GM12872 (cell line): Measurements from ENCODE around the gene PLOD1.

Experiments
- CTCF ChIP-seq: IDR thresholded peaks from 3 replicates; pipeline ENCODE4 v1.5.1; 2011; ENCODE audit warnings: low read depth, mild to moderate bottlenecking, low read length, moderate library complexity; ENCODE audit not compliant: insufficient read depth

PLOD1 gene

GRCh38 chr1:11921022-11921421 lies 13.5 kb upstream of the PLOD1 start:
- no peak for TF ChIP-seq CTCF

GRCh38 chr1:11923069-11923826 lies 11.3 kb upstream of the PLOD1 start:
- TF ChIP-seq CTCF: no peak

GRCh38 chr1:11923827-11924113 lies 10.7 kb upstream of the PLOD1 start:
- TF ChIP-seq CTCF: no peak

DNA sequence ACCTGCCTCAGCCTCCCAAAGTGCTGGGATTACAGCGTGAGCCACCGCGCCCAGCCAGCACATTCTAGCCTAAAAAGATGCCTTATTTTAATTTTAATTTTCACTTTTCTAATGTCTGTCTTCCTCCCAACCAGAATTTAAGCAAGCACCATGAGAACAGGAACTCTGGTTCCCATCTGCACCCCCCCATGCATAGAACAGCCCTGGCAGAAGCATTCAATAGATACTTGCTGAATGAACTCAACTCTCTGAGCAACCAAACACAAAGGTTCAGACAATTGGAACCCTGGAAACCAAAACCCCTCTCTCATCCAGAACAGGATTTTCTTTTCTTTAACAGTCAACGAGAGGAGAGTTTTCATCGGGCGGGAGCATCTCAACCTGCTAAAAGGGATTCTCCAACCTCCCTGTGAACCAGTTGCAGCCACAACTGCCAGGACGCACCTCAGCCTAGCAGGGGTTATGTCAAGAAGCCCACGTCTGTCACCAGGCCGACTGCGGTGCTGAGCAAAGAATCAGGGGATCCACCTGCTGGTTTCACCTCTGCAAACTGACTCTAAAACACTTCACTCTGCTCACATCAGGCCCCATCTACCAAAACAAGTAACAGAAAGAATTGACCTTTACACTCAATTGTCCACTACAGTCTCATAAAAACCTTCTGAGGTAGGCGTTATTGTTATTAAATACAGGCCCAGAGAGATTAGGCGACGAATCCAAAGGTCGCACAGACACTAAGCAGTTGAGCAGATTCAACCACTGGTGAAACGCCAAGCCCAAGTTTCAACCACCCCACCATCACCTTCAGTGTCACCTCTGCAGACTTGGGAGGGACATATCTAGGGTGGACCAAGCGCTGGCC lies 10.0 kb upstream of the PLOD1 start:
- TF ChIP-seq CTCF: no peak

GRCh38 chr1:11925938-11926292 lies 8.6 kb upstream of the PLOD1 start:
- no peak for TF ChIP-seq CTCF

- no peak for TF ChIP-seq CTCF
These were observed 6.5 kb upstream of the PLOD1 start for GRCh38 chr1:11927866-11928592.

GRCh38 chr1:11929849-11930248 lies 4.7 kb upstream of the PLOD1 start:
- no peak for TF ChIP-seq CTCF
